ENCODE data around the gene C1QA.

Gene C1QA

GRCh38 chr1:22601610-22602009, 34.8 kb upstream of the C1QA start:
- Histone ChIP-seq H3K4me1 (peaks cover 2% of the 10 kb centered on the region), H3K27me3 (ENCODE audit: control insufficient read depth, insufficient read depth, low read length) (no peaks in the 10 kb centered on the region)

GRCh38 chr1:22602060-22602740, 34.2 kb upstream of the C1QA start:
- no peak overlapping the region for H2AFZ ChIP-seq
- H3K4me1 ChIP-seq, result peaks cover 2% of the 10 kb centered on the region
- no peaks in the 10 kb centered on the region for H3K27me3 ChIP-seq (ENCODE audit: control insufficient read depth, insufficient read depth, low read length)
- no peak overlapping the region for H3K4me3 ChIP-seq (ENCODE audit: low read depth, low read length)
- no peaks in the 10 kb centered on the region for H3K36me3 ChIP-seq (ENCODE audit: control insufficient read depth, insufficient read depth, low read length)
- H3K27ac ChIP-seq, result no peak overlapping the region
- no peak for TF ChIP-seq CTCF (IDR thresholded peaks at IDR 0.05)
- no peak overlapping the region for H3K9ac ChIP-seq
- H3K9me3 ChIP-seq (ENCODE audit: control insufficient read depth, low read length), result no peaks in the 10 kb centered on the region
- H3K79me2 ChIP-seq, result no peaks in the 10 kb centered on the region
- no peak overlapping the region for H3K4me2 ChIP-seq (ENCODE audit: low read length)

More at GRCh38 chr1:22601610-22602009, 34.8 kb upstream of the C1QA start:
- H3K4me2 ChIP-seq (ENCODE audit: low read length), result no peak overlapping the region
- no peaks in the 10 kb centered on the region for H3K9me3 ChIP-seq (ENCODE audit: control insufficient read depth, low read length)
- no peaks in the 10 kb centered on the region for H3K36me3 ChIP-seq (ENCODE audit: control insufficient read depth, insufficient read depth, low read length)
- no peak for TF ChIP-seq CTCF (IDR thresholded peaks at IDR 0.05)
- H3K79me2 ChIP-seq, result no peaks in the 10 kb centered on the region
- no peak overlapping the region for H3K27ac ChIP-seq
- H2AFZ ChIP-seq, result no peak overlapping the region
- H3K9ac ChIP-seq, result no peak overlapping the region
- H3K4me3 ChIP-seq (ENCODE audit: low read depth, low read length), result no peak overlapping the region

GRCh38 chr1:22606161-22606560, 30.3 kb upstream of the C1QA start:
- no peak overlapping the region for H2AFZ ChIP-seq
- H3K36me3 ChIP-seq (ENCODE audit: control insufficient read depth, insufficient read depth, low read length), result no peaks in the 10 kb centered on the region
- no peaks in the 10 kb centered on the region for H3K9me3 ChIP-seq (ENCODE audit: control insufficient read depth, low read length)
- peaks cover 3% of the 10 kb centered on the region for H3K27me3 ChIP-seq (ENCODE audit: control insufficient read depth, insufficient read depth, low read length)
- TF ChIP-seq CTCF (IDR thresholded peaks at IDR 0.05), result no peak
- H3K9ac ChIP-seq, result no peak overlapping the region
- H3K4me3 ChIP-seq (ENCODE audit: low read depth, low read length), result no peak overlapping the region
- H3K79me2 ChIP-seq, result no peaks in the 10 kb centered on the region
- H3K27ac ChIP-seq, result no peak overlapping the region
- no peak overlapping the region for H3K4me2 ChIP-seq (ENCODE audit: low read length)
- H3K4me1 ChIP-seq, result peaks cover 2% of the 10 kb centered on the region

- Histone ChIP-seq H3K4me1 (peaks cover 2% of the 10 kb centered on the region), H3K9ac (no peak overlapping the region), H3K27ac (no peak overlapping the region), H3K4me3 (ENCODE audit: low read depth, low read length) (no peak overlapping the region), H3K9me3 (ENCODE audit: control insufficient read depth, low read length) (no peaks in the 10 kb centered on the region), H3K4me2 (ENCODE audit: low read length) (no peak overlapping the region), H3K79me2 (no peaks in the 10 kb centered on the region), H3K36me3 (ENCODE audit: control insufficient read depth, insufficient read depth, low read length) (no peaks in the 10 kb centered on the region), H2AFZ (no peak overlapping the region), H3K27me3 (ENCODE audit: control insufficient read depth, insufficient read depth, low read length) (peaks cover 3% of the 10 kb centered on the region)
- TF ChIP-seq CTCF (IDR thresholded peaks at IDR 0.05), result no peak
Measured at GRCh38 chr1:22607154-22607553, 29.3 kb upstream of the C1QA start.

- Histone ChIP-seq H3K9ac (no peak overlapping the region), H3K4me3 (ENCODE audit: low read depth, low read length) (no peak overlapping the region), H3K27me3 (ENCODE audit: control insufficient read depth, insufficient read depth, low read length) (peaks cover 3% of the 10 kb centered on the region), H2AFZ (no peak overlapping the region), H3K4me1 (peaks cover 2% of the 10 kb centered on the region), H3K4me2 (ENCODE audit: low read length) (no peak overlapping the region), H3K36me3 (ENCODE audit: control insufficient read depth, insufficient read depth, low read length) (no peaks in the 10 kb centered on the region), H3K79me2 (no peaks in the 10 kb centered on the region), H3K27ac (no peak overlapping the region), H3K9me3 (ENCODE audit: control insufficient read depth, low read length) (no peaks in the 10 kb centered on the region)
- no peak for TF ChIP-seq CTCF (IDR thresholded peaks at IDR 0.05)
Measured at GRCh38 chr1:22608361-22608760, 28.1 kb upstream of the C1QA start.
